GM21825 (cell line): ENCODE data around the gene ACVR1B.
A peak's percentile ranks its signal among the peaks of the same experiment; 100 is the strongest.

Experiments used
- ATAC-seq: cut with Tn5 transposase; IDR thresholded peaks from one replicate; pipeline ENCODE4 v1.9.1; 2021; ENCODE audit warnings: mild to moderate bottlenecking, moderate library complexity; ENCODE audit not compliant: unreplicated experiment

ACVR1B gene

DNA sequence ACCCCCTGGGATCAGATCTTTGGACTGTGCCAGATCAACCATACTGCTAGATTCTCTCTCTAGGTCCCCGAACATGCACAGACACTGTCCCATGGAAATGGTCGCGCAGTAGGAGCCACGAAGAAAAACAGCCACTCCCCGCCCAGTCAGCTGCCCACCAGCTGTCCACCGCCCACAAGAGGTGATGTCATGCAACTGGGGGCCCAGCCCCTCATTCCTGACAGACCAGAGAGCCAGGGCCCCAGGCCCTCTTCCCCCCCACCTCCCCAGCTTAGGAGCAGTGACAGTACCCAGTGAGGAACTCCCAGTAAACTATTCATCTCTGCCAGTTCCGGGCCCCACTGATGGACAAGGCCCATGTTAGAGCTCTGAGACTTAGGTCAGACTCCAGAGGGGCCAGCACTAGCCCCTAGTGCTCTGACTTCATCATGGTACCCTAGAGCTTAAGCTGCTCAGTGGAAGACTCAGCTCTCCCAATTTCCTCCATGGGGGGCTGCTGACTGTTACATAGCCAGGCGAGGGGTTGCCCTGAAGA lies 51.6 kb downstream of the ACVR1B start:
- no peak for ATAC-seq

DNA sequence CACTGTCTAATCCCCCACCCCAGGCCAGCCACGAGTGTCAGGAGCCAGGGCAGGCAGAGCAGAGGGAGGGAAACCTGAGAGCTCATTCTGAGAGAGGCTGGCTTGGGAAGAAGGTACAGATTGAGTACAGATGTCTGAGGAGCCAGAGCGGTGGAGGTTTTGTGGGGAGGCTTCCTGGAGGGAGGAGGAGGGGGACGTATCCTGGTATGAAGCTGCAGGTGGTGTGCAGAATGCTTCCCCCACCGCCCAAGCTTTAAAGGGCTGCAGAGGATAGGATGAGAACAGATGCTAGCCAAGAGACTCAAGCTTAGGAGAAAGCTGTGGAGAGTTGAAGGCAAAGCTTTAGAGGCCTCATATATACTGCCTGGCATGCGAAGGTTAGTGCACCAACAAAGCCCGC lies 52.1 kb downstream of the ACVR1B start:
- no peak for ATAC-seq

DNA sequence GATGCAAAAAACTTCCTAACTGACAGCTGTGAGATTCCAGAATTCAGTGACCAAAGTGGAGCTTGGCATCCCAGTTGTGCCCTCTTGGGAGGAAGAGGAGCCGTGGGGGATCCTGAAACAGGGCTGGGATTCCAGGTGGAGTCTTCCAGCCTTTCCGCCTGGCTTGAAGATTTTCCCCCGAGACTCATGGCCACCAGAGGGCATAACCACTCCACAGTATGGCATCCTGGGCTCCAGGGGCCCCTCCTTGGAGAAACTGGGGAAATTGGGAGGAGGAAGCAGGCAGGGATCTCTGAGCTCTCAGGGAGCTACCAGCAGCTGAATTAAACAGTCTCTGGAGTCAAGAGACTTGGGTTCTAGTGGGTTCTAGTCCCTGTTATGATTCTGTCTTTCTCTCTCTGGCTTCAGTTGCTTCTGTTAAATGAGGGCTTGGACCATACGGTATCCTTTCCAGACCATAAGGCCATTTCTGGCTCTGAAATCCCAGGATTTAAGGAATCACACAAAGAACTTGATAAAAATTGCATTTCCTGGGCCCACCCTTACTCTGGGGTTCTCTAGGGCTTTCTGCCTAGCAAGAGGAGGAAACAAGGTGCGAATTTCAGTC lies 52.6 kb downstream of the ACVR1B start:
- no peak for ATAC-seq

GRCh38 chr12:52005218-52005902 lies 53.9 kb downstream of the ACVR1B start:
- no peak for ATAC-seq

GRCh38 chr12:52005903-52006703 lies 54.6 kb downstream of the ACVR1B start:
- ATAC-seq: peak; percentile 68

DNA sequence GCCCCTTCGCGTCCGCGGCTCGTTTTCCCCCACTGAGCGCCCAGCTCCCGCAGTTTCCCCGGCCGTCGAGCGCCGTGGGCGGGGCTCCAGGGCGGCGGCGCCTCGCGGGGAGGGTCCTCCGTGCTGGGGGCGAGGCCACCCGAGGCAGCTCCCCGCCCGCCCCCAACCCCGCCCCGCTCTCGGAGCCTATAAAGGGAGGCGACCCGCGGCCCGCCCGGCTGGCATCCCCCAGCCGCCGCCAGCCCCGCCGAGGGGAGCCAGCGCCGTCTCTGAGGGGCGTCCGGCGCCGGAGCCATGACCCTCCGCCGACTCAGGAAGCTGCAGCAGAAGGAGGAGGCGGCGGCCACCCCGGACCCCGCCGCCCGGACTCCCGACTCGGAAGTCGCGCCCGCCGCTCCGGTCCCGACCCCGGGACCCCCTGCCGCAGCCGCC lies 55.2 kb downstream of the ACVR1B start, which contains the start of gene TAMALIN:
TSS of gene TAMALIN (plus strand) at position 221 of the 432 bp plus-strand sequence. CDS start at position 295, 74 bp downstream.
- peak; percentile 19 for ATAC-seq

GRCh38 chr12:52007158-52007921 lies 55.8 kb downstream of the ACVR1B start:
- no peak for ATAC-seq

GRCh38 chr12:52007982-52008510 lies 56.5 kb downstream of the ACVR1B start:
- ATAC-seq: no peak

- ATAC-seq: no peak
Observed at GRCh38 chr12:52009081-52009751, 57.7 kb downstream of the ACVR1B start.

DNA sequence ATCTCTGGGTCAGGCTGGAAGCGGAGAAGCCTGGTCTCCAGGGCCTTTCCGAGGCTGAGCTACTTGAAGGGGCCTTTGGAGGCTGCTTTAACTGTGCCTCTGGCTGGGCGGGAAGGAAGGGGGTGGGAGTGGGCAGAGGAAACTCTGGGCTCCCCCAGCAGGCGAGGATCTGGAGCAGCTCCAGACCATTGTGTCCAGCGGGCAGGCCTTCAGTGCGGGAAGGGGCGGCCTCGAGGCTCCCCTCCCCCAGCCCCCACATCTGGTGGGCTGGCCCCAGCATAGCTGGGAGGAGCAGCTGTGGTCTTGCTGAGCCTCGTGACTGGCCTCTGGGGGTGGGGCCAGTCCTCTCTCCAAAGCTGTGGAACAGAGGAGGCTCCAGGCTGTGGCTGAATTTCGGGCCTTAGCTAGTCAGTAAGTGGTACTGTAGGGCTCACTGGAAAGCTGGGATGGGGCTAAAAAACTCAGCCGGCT lies 58.7 kb downstream of the ACVR1B start:
- no peak for ATAC-seq

- ATAC-seq: no peak
Observed at GRCh38 chr12:52010692-52011601, 59.4 kb downstream of the ACVR1B start.

- ATAC-seq: no peak
Observed at GRCh38 chr12:52011602-52012214, 60.2 kb downstream of the ACVR1B start.

GRCh38 chr12:52013626-52014310 lies 62.3 kb downstream of the ACVR1B start:
- no peak for ATAC-seq

GRCh38 chr12:52014567-52015530 lies 63.4 kb downstream of the ACVR1B start:
- no peak for ATAC-seq

GRCh38 chr12:52015532-52016041 lies 64.1 kb downstream of the ACVR1B start:
- no peak for ATAC-seq

DNA sequence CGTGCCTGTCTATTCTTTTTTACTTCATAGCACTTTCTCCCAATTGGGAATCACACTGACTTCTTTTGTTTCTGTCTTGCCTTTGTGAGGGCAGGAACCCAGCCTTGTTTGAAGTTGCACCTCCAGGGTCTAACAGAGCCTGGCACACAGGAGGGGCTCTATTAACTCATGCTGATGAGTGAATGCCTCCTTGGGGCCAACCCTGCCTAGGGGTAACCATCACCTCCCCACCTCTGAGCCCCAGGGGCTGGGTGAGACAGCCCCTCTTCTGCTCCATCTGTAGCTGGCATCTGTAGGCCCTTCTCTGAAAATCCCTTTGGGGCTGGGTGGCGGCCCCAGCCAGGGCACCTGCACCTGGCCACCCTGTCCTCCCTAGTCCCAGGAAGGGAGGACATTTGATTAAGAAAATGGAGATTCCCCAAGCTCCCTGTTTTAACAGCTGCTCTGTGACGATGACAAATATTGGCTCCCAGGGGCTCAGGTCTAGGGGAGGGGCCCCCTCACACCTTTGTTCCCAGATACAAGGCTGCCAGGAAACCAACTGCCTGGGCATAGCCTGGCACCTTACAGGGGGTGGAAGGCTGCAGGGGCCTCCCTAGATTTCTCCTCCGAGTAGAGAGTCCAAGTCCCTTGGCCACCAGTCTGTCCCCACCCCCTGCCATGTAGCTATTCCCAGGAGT lies 67.1 kb downstream of the ACVR1B start:
- ATAC-seq: no peak
